IMR-90 (cell line): ENCODE data around the gene SHROOM4. TPM values are rescaled to one million over a fixed set of nuclear protein-coding genes. Genes with fewer than 3 reads are reported as not detected.

Experiments used
- ATAC-seq: fragments of 200-7000 bp; cut with Tn5 transposase; 2 replicates; pipeline ENCODE4 v1.9.1; 2020; ENCODE audit warnings: low read depth, mild to moderate bottlenecking, moderate library complexity
- BruUV-seq: library from RNA; stranded (reverse); fragments of 400-500 nt; replicated peaks from 2 replicates; lab custom pipeline; 2021; lab: Mats Ljungman, UMichigan
- CTCF ChIA-PET: fragments of 300-600 bp; formaldehyde crosslinking; extraction: SDS; loops from one replicate; lab custom pipeline; 2021; ENCODE audit warnings: antibody characterized with exemption; lab: Yijun Ruan, JAX
- POLR2A ChIA-PET: fragments of 300-600 bp; sonication (Branson Sonifier 250); formaldehyde crosslinking; loops from one replicate; lab custom pipeline; 2022; ENCODE audit warnings: antibody characterized with exemption; ENCODE audit not compliant: unreplicated experiment; lab: Charles Lee
- DNase-seq: peaks from one replicate; pipeline ENCODE4 v3.0.0; 2013
- H2AFZ ChIP-seq: replicated peaks from 2 replicates; pipeline ENCODE3; 2013; ENCODE audit warnings: low read length, mild to moderate bottlenecking; ENCODE audit not compliant: poor library complexity
- H2AK5ac ChIP-seq: 2 replicates; pipeline ENCODE4 v1.6.1; 2013; ENCODE audit warnings: low read depth, low read length, inconsistent platforms
- H2AK9ac ChIP-seq: replicated peaks from 2 replicates; pipeline ENCODE3; 2013; ENCODE audit warnings: mild to moderate bottlenecking, low read depth, low read length, moderate library complexity; ENCODE audit not compliant: poor library complexity
- H2BK120ac ChIP-seq: 2 replicates; pipeline ENCODE4 v1.6.1; 2013; ENCODE audit warnings: low read depth, low read length, inconsistent platforms
- H2BK15ac ChIP-seq: 3 replicates; pipeline ENCODE4 v1.6.1; 2013; ENCODE audit warnings: low read depth, low read length, inconsistent platforms
- H2BK20ac ChIP-seq: 2 replicates; pipeline ENCODE4 v1.6.1; 2013; ENCODE audit warnings: low read depth, mild to moderate bottlenecking, inconsistent platforms, low read length, moderate library complexity
- H2BK5ac ChIP-seq: 2 replicates; pipeline ENCODE4 v1.6.1; 2013; ENCODE audit warnings: mild to moderate bottlenecking, low read depth, low read length, inconsistent platforms; ENCODE audit not compliant: poor library complexity, severe bottlenecking
- H3K14ac ChIP-seq: replicated peaks from 2 replicates; pipeline ENCODE4 v1.6.1; 2013; ENCODE audit warnings: low read depth, low read length, inconsistent platforms
- H3K18ac ChIP-seq: 2 replicates; pipeline ENCODE4 v1.6.1; 2013; ENCODE audit warnings: low read depth, low read length, control low read depth
- H3K23ac ChIP-seq: 2 replicates; pipeline ENCODE4 v1.6.1; 2013; ENCODE audit warnings: low read depth, low read length, inconsistent platforms
- H3K27ac ChIP-seq: 2 replicates; pipeline ENCODE4 v1.5.1; 2013; ENCODE audit warnings: mild to moderate bottlenecking, control low read depth, low read length; ENCODE audit not compliant: insufficient read depth
- H3K27me3 ChIP-seq: 2 replicates; pipeline ENCODE4 v1.6.1; 2013; ENCODE audit warnings: low read length; ENCODE audit not compliant: control insufficient read depth, insufficient read depth
- H3K36me3 ChIP-seq: 2 replicates; pipeline ENCODE4 v1.6.1; 2013; ENCODE audit warnings: low read length, mixed read lengths; ENCODE audit not compliant: control insufficient read depth, insufficient read depth
- H3K4ac ChIP-seq: 2 replicates; pipeline ENCODE4 v1.6.1; 2013; ENCODE audit warnings: low read depth, low read length, inconsistent platforms
- H3K4me1 ChIP-seq: 2 replicates; pipeline ENCODE4 v1.6.1; 2013; ENCODE audit warnings: low read length, mixed read lengths; ENCODE audit not compliant: control insufficient read depth, insufficient read depth
- H3K4me2 ChIP-seq: 2 replicates; pipeline ENCODE4 v1.6.1; 2013; ENCODE audit warnings: low read depth, mild to moderate bottlenecking, control low read depth, low read length, moderate library complexity
- H3K4me3 ChIP-seq: 2 replicates; pipeline ENCODE4 v1.5.1; 2013; ENCODE audit warnings: low read depth, mild to moderate bottlenecking, control low read depth, low read length, moderate library complexity; ENCODE audit not compliant: insufficient read depth
- H3K56ac ChIP-seq: 2 replicates; pipeline ENCODE4 v1.6.1; 2013; ENCODE audit warnings: low read length, inconsistent platforms; ENCODE audit not compliant: insufficient read depth; ENCODE audit errors: extremely low read depth
- H3K79me1 ChIP-seq, 2 experiments: 2 replicates each; pipeline ENCODE4 v1.6.1; 2013; ENCODE audit warnings: low read length in 2 of 2, inconsistent platforms in 1 of 2, low read depth in 1 of 2
- H3K9ac ChIP-seq: 2 replicates; pipeline ENCODE4 v1.6.1; 2013; ENCODE audit warnings: low read depth, low read length, control low read depth
- H3K9me1 ChIP-seq: 2 replicates; pipeline ENCODE4 v1.6.1; 2013; ENCODE audit warnings: low read length, inconsistent platforms; ENCODE audit not compliant: insufficient read depth
- H3K9me3 ChIP-seq: 2 replicates; pipeline ENCODE4 v1.6.1; 2013; ENCODE audit warnings: low read length; ENCODE audit not compliant: control insufficient read depth, insufficient read depth
- H4K20me1 ChIP-seq: 2 replicates; pipeline ENCODE4 v1.6.1; 2013; ENCODE audit warnings: low read length, inconsistent platforms; ENCODE audit not compliant: insufficient read depth
- H4K5ac ChIP-seq: 2 replicates; pipeline ENCODE4 v1.6.1; 2013; ENCODE audit warnings: mild to moderate bottlenecking, low read depth, low read length, control low read depth
- H4K8ac ChIP-seq, 2 experiments: 2 replicates each; pipeline ENCODE4 v1.6.1; 2013; ENCODE audit warnings: low read depth in 2 of 2, low read length in 2 of 2, control low read depth in 1 of 2, inconsistent platforms in 1 of 2
- H4K91ac ChIP-seq: 2 replicates; pipeline ENCODE4 v1.6.1; 2013; ENCODE audit warnings: low read depth, low read length, inconsistent platforms; ENCODE audit not compliant: insufficient read depth
- NFE2L2 ChIP-seq: fragments of 150-350 bp; IDR thresholded peaks from 2 replicates; pipeline ENCODE4 v1.6.1; 2016; ENCODE audit warnings: low read depth, mild to moderate bottlenecking, low read length
- POLR2A ChIP-seq: IDR thresholded peaks from 2 replicates; pipeline ENCODE4 v1.6.1; 2012; ENCODE audit warnings: mild to moderate bottlenecking, low read depth, low read length
- RAD21 ChIP-seq: IDR thresholded peaks from 2 replicates; pipeline ENCODE4 v1.6.1; 2012; ENCODE audit warnings: low read length, improper control_type of control experiment
- RFX5 ChIP-seq: IDR thresholded peaks from 2 replicates; pipeline ENCODE4 v1.8.0; 2012; ENCODE audit warnings: low read depth, mild to moderate bottlenecking, low read length, moderate library complexity
- WGBS, 2 experiments: methylation state at CpG; one replicate each; pipeline versions ENCODE4 v1.1.5 to v1.1.7; 2013; ENCODE audit warnings: missing lambda C conversion rate in 2 of 2; ENCODE audit not compliant: insufficient read length in 1 of 2; ENCODE audit errors: extremely low coverage in 2 of 2; 5-methylcytosine and 5-hydroxymethylcytosine counted together
- dilution Hi-C: fragments of 300-500 bp; cut with HindIII; formaldehyde crosslinking; loops from one replicate; pipeline ENCODE4 v1.14.3; 2018; ENCODE audit warnings: low sequenced_read_pairs; ENCODE audit not compliant: unreplicated experiment
- in situ Hi-C: fragments of 300-500 bp; cut with MboI; formaldehyde crosslinking; loops from 3 replicates; pipeline ENCODE4 v1.14.3; 2019; ENCODE audit warnings: low sequenced_read_pairs, inconsistent platforms, mixed read lengths
- intact Hi-C: fragments of 100-400 bp; cut with micrococcal nuclease; formaldehyde crosslinking; loops from 2 replicates; pipeline ENCODE4 v1.10.0; 2022
- polyA plus RNA-seq, 3 experiments: library from polyadenylated mRNA; depleted of rRNA; stranded (reverse); fragments of >200 nt; gene quantifications; 2 replicates each; pipeline ENCODE4 v1.2.3, GENCODE V29; 2012; ENCODE audit warnings: low replicate concordance in 1 of 3
- total RNA-seq: library from RNA; depleted of rRNA; stranded (reverse); fragments of >200 nt; gene quantifications from 2 replicates; pipeline ENCODE4 v1.2.3, GENCODE V29; 2012
- TF ChIP-seq, protein P1 (sequence below): fragments of 150-350 bp; IDR thresholded peaks from 2 replicates; pipeline ENCODE4 v1.6.1; 2017; ENCODE audit warnings: mild to moderate bottlenecking, antibody characterized with exemption, low read length, low read depth

Gene SHROOM4
- total and polyA plus RNA-seq, 2 of the 4 experiments (the other 2 are of a cell fraction): 1.0 to 2.2 TPM

DNA sequence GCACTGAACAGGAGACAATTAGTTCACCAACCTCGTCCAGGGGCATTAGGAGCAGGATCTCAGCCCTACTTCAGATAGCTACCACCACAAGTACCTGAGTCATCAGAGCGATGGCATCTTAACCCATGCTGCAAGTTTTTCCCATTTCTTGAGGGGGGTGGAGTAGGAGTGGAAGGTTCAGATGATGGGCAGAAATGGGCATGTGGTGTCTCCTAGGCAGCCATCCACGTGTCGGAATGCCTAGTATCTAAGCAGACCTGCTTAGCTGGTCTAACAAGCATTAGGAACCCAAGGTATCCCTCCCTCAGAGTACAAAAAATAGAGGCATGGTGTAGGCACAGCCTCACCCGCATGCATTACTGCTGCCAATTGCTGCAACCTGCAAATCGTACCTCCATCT, 184.2 kb downstream of the SHROOM4 start:
- no peak overlapping the region for H3K23ac ChIP-seq
- H2BK20ac ChIP-seq: no peak overlapping the region
- in situ Hi-C loops: no loop called here
- H2AK5ac ChIP-seq: no peak overlapping the region
- H3K18ac ChIP-seq: no peak overlapping the region
- H3K9me1 ChIP-seq: no peaks in the 10 kb centered on the region
- no peak overlapping the region for H3K27ac ChIP-seq
- no peak overlapping the region for H2AFZ ChIP-seq
- H4K5ac ChIP-seq: no peak overlapping the region
- no peak for ATAC-seq
- ChIA-PET POLR2A (no interaction called here), CTCF (no interaction called here)
- no peak overlapping the region for H3K4ac ChIP-seq
- no peak for DNase-seq
- no peak overlapping the region for H2BK15ac ChIP-seq
- no peaks in the 10 kb centered on the region for H3K9me3 ChIP-seq
- TF ChIP-seq NFE2L2 (no peak), POLR2A (no peak), RFX5 (no peak), RAD21 (no peak)
- TF ChIP-seq, protein P1, sequence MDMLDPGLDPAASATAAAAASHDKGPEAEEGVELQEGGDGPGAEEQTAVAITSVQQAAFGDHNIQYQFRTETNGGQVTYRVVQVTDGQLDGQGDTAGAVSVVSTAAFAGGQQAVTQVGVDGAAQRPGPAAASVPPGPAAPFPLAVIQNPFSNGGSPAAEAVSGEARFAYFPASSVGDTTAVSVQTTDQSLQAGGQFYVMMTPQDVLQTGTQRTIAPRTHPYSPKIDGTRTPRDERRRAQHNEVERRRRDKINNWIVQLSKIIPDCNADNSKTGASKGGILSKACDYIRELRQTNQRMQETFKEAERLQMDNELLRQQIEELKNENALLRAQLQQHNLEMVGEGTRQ: no peak
- H2BK120ac ChIP-seq: no peak overlapping the region
- intact Hi-C loops: no loop called here
- H3K4me3 ChIP-seq: no peak overlapping the region
- H2AK9ac ChIP-seq: no peak overlapping the region
- H3K36me3 ChIP-seq: no peaks in the 10 kb centered on the region
- no peak overlapping the region for H3K9ac ChIP-seq
- no peaks in the 10 kb centered on the region for H3K79me1 ChIP-seq
- H4K20me1 ChIP-seq: no peaks in the 10 kb centered on the region
- H3K27me3 ChIP-seq: peaks cover 6% of the 10 kb centered on the region
- H4K8ac ChIP-seq: no peak overlapping the region
- H2BK5ac ChIP-seq: no peak overlapping the region
- dilution Hi-C loops: no loop called here
- no peaks in the 10 kb centered on the region for H3K4me1 ChIP-seq
- H4K91ac ChIP-seq: no peak overlapping the region
- no peak overlapping the region for H3K56ac ChIP-seq
- H3K4me2 ChIP-seq: no peak overlapping the region
- WGBS, 2 experiments: 63% methylated on average over 2 of the region's 6 CpGs; no CpG with 5 or more reads in 1 of the 2 experiments
- no peak overlapping the region for H3K14ac ChIP-seq
- no TSS peak for BruUV-seq
